HCT116 (cell line): Measurements from ENCODE around the gene RHOB.

Experiments used
- CEBPB ChIP-seq: IDR thresholded peaks from 2 replicates; pipeline ENCODE4 v1.6.1; 2012; ENCODE audit warnings: low read depth
- CTCF ChIP-seq, 3 experiments: fragments of 200-600 bp in 1 of 3; sonication (generic) in 1 of 3; IDR thresholded peaks in 2 of 3; conservative IDR thresholded peaks in 1 of 3; 2 replicates each; pipeline ENCODE4 v1.5.1; 2012 to 2017; ENCODE audit warnings: low read depth in 2 of 3, low read length in 2 of 3, antibody characterized with exemption in 1 of 3, borderline replicate concordance in 1 of 3, control low read depth in 1 of 3, mild to moderate bottlenecking in 1 of 3, mixed read lengths in 1 of 3, mixed run types in 1 of 3, moderate library complexity in 1 of 3; ENCODE audit not compliant: insufficient read depth in 1 of 3
- EZH2phosphoT487 ChIP-seq: fragments of 200-600 bp; IDR thresholded peaks from 2 replicates; pipeline ENCODE4 v1.6.1; 2018; ENCODE audit warnings: antibody characterized with exemption, borderline replicate concordance
- JUND ChIP-seq: IDR thresholded peaks from 2 replicates; pipeline ENCODE4 v1.6.1; 2012
- MAX ChIP-seq: IDR thresholded peaks from 2 replicates; pipeline ENCODE4 v1.6.1; 2012
- POLR2A ChIP-seq: IDR thresholded peaks from 2 replicates; pipeline ENCODE4 v1.7.0; 2011; ENCODE audit warnings: borderline replicate concordance; ENCODE audit not compliant: insufficient read depth, insufficient read length; ENCODE audit errors: extremely low read depth
- RAD21 ChIP-seq: IDR thresholded peaks from 2 replicates; pipeline ENCODE4 v1.6.1; 2012; ENCODE audit warnings: low read depth, mild to moderate bottlenecking

- TF ChIP-seq CTCF (IDR thresholded peaks at IDR 0.05 in 2 of 3, conservative IDR thresholded peaks at IDR 0.05 in 1 of 3; ENCODE audit: borderline replicate concordance in 1 of 3, insufficient read depth in 1 of 3, low read depth in 2 of 3, low read length in 2 of 3): no peak
- TF ChIP-seq CEBPB: no peak
- no peak for TF ChIP-seq RAD21
- no peak for TF ChIP-seq JUND
- TF ChIP-seq MAX: no peak
- no peak for TF ChIP-seq POLR2A
- TF ChIP-seq EZH2phosphoT487: no peak
Measured at GRCh38 chr2:20450201-20450999, 3.5 kb downstream of the RHOB start.
